ENCODE data around the gene SLC41A3.
"Not testable (repeated sequence)": the region's sequence is repeated elsewhere in the genome, so short reads cannot be mapped to it uniquely, and the experiment has no call there.

- not testable (repeated sequence) for TF ChIP-seq EZH2 (IDR thresholded peaks at IDR 0.05; ENCODE audit: insufficient read depth, poor library complexity, severe bottlenecking); EZH2phosphoT487 (IDR thresholded peaks at IDR 0.05; ENCODE audit: insufficient read depth, low read depth)
Observed at GRCh38 chr3:125968121-125968520, 115.8 kb downstream of the SLC41A3 start.
